ENCODE data around the gene KPTN. TPM values are rescaled to one million over a fixed set of nuclear protein-coding genes. Genes with fewer than 3 reads are reported as not detected.
A peak's percentile ranks its signal among the peaks of the same experiment; 100 is the strongest.

KPTN gene
- total RNA-seq, 4 donors from 2014 or later: 3.5 to 9.0 (median 5.9) TPM

DNA sequence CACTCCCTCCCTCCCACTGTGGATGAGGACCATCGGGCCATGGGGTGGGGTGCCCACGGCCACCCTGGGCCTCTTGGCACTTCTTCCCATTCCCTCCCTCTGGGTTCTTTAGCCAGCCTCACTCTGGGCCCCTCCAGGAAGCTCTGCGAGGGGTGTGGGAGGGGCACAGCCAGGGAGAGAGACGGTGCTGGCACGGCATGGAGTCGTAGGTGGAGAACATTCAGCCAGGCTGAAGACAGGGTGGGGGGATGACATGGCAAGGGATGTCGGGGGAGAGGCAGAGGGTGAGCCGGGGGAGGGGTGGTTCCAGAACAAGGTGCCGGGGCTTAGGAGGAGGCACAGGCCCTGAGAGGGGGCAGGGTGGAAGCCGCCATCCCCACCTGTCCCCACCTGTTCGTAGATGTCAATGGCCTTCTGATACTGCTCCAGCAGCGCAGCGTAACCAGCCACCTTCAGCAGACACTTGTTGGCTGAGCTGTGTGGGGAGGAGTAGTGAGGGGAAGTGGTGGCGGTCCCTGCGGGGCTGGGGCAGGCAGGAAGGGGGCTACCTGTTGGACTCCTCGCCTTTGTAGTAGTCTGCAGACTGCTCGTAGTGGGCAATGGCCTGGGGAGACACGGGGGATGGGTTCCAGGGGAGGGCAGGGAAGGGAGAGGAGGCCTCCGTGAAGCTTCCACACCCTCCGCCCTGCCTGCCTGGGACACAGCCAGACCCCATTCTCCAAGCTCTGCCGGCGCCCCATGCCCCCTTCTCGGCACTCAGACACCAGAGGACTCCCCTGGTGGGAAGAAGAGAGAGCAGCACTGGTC, 8.8 kb upstream of the KPTN start:
- no peak for DNase-seq (ENCODE audit: low spot score in 2 of 2)
- intact Hi-C loops (cut with DNase I; ENCODE audit: low total_unique reads): no loop called here

DNA sequence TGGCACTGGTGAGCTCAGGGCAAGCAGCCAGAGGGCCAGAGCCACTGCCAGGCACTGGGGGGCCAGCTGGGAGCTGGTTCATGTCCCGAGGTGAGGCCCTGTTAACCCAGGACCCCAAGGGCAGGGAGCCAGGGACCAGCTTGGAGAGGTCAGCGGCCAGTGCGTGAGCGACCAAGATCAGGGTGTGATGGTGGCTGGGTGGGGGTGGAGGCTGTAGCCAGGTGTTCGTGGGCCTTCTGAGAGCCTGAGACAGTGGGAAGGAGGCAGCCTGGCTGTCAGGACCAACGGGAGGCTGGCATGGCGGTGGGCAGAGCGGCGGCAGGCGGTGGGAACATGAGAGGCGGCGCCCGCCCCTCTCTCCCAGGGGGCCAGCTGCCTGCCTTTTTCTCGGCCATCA, 8.1 kb upstream of the KPTN start:
- TF ChIP-seq POLR2A (IDR thresholded peaks at IDR 0.05) (no peak), CTCF (IDR thresholded peaks at IDR 0.05) (no peak)
- intact Hi-C loops (cut with DNase I; ENCODE audit: low total_unique reads): no loop called here
- 90% methylated on average over 14 of the region's 14 CpGs for WGBS, 2 donors
- no peak overlapping the region for H3K4me3 ChIP-seq (ENCODE audit: low read depth, poor library complexity, severe bottlenecking)
- DNase-seq (ENCODE audit: low spot score in 2 of 2): no peak

More for the DNA sequence above, 8.8 kb upstream of the KPTN start:
- TF ChIP-seq CTCF (IDR thresholded peaks at IDR 0.05) (no peak), POLR2A (IDR thresholded peaks at IDR 0.05) (no peak)
- no peak overlapping the region for H3K4me3 ChIP-seq (ENCODE audit: low read depth, poor library complexity, severe bottlenecking)
- WGBS, 2 donors: 70 to 75% methylated on average over 22 of the region's 23 CpGs

- intact Hi-C loops (cut with DNase I; ENCODE audit: low total_unique reads): no loop called here
- no peak for TF ChIP-seq CTCF (IDR thresholded peaks at IDR 0.05)
- no peak for TF ChIP-seq POLR2A (IDR thresholded peaks at IDR 0.05)
- DNase-seq (ENCODE audit: low spot score in 2 of 2): no peak
- 82 to 83% methylated on average over 22 of the region's 22 CpGs for WGBS, 2 donors
- H3K4me3 ChIP-seq (ENCODE audit: low read depth, poor library complexity, severe bottlenecking): no peak overlapping the region
Observed at GRCh38 chr19:47491358-47492136, 7.5 kb upstream of the KPTN start.

DNA sequence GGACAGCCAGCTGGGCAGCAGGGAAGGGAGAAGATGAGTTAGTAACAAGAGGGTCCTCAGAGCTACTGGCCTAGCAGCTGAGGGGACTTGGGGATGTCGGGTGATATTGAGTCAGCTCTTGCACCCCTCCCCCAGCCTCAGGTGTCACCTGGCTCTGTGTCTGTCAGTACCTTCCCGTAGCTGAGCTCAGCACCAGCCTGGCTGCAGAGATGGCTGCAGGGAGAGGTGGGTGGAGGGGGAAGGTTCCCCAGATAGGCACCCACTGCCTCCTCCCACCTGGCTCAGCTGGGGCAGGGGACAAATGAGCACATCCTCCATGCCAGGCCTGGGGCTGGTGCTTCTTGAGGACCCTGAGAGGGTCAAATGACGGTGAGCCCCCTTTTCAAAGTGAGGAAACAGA, 6.8 kb upstream of the KPTN start:
- 57 to 64% methylated on average over 3 of the region's 3 CpGs for WGBS, 2 donors
- no peak overlapping the region for H3K4me3 ChIP-seq (ENCODE audit: low read depth, poor library complexity, severe bottlenecking)
- no peak for TF ChIP-seq CTCF (IDR thresholded peaks at IDR 0.05)
- TF ChIP-seq POLR2A (IDR thresholded peaks at IDR 0.05): no peak
- intact Hi-C loops (cut with DNase I; ENCODE audit: low total_unique reads): no loop called here
- DNase-seq (ENCODE audit: low spot score in 2 of 2): no peak

DNA sequence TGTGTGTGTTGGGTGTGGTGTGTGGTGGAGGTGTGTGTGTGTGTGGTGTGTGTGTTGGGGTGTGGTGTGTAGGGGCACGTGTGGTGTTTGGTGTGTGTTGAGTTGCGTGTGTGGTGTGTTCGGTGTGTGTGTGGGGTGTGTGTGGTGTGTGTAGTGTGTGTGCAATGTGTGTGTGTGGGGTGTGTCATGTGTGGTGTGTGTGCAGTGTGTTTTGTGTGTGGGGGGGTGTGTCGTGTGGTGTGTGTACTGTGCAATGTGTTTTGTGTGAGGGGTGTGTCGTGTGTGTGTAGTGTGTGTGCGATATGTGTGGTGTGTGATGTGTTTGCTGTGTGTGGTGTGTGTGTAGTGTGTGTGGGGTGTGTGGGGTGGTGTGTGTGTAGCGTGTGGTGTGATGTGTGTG, 6.0 kb upstream of the KPTN start:
- intact Hi-C loops (cut with DNase I; ENCODE audit: low total_unique reads): no loop called here
- no peak for DNase-seq (ENCODE audit: low spot score in 2 of 2)
- no peak overlapping the region for H3K4me3 ChIP-seq (ENCODE audit: low read depth, poor library complexity, severe bottlenecking)
- peak in 1 of 3 donors; percentile 26 for TF ChIP-seq CTCF (IDR thresholded peaks at IDR 0.05)
- no peak for TF ChIP-seq POLR2A (IDR thresholded peaks at IDR 0.05)
- WGBS, 2 donors: 78 to 83% methylated on average over 7 of the region's 7 CpGs

Data from lower leg skin (tissue), 4 donors.